Osteocyte (in vitro differentiated cells): ENCODE data around the gene CACNA1S. TPM values are rescaled to one million over a fixed set of nuclear protein-coding genes. Genes with fewer than 3 reads are reported as not detected.

Experiments
- DNase-seq: peaks from one replicate; pipeline ENCODE4 v3.0.0; 2021; ENCODE audit warnings: mixed read lengths; ENCODE audit not compliant: unreplicated experiment; ENCODE audit errors: extremely low spot score
- H3K27ac Mint-ChIP-seq: one replicate; pipeline ENCODE4 v1.8.0; 2021; ENCODE audit warnings: mild to moderate bottlenecking, mixed read lengths; ENCODE audit not compliant: unreplicated experiment
- H3K27me3 Mint-ChIP-seq: one replicate; pipeline ENCODE4 v1.8.0; 2021; ENCODE audit warnings: mixed read lengths; ENCODE audit not compliant: unreplicated experiment
- H3K36me3 Mint-ChIP-seq: one replicate; pipeline ENCODE4 v1.8.0; 2021; ENCODE audit warnings: mixed read lengths; ENCODE audit not compliant: unreplicated experiment
- H3K4me1 Mint-ChIP-seq: one replicate; pipeline ENCODE4 v1.8.0; 2021; ENCODE audit warnings: mixed read lengths; ENCODE audit not compliant: unreplicated experiment
- H3K4me3 Mint-ChIP-seq: one replicate; pipeline ENCODE4 v1.8.0; 2021; ENCODE audit warnings: mild to moderate bottlenecking, moderate library complexity, mixed read lengths; ENCODE audit not compliant: unreplicated experiment
- H3K9me3 Mint-ChIP-seq: one replicate; pipeline ENCODE4 v1.8.0; 2021; ENCODE audit warnings: mixed read lengths; ENCODE audit not compliant: unreplicated experiment
- total RNA-seq: library from RNA; stranded (reverse); gene quantifications from 2 replicates; pipeline ENCODE4 v1.2.1, GENCODE V29; 2021
- TF ChIP-seq, protein P1 (sequence below): fragments of 200-600 bp; sonication (generic); IDR thresholded peaks from 2 replicates; pipeline ENCODE4 v1.5.0; 2021; ENCODE audit warnings: antibody characterized with exemption, mild to moderate bottlenecking, moderate library complexity

CACNA1S gene
- total RNA-seq, 1 donor from 2014 or later = not detected

DNA sequence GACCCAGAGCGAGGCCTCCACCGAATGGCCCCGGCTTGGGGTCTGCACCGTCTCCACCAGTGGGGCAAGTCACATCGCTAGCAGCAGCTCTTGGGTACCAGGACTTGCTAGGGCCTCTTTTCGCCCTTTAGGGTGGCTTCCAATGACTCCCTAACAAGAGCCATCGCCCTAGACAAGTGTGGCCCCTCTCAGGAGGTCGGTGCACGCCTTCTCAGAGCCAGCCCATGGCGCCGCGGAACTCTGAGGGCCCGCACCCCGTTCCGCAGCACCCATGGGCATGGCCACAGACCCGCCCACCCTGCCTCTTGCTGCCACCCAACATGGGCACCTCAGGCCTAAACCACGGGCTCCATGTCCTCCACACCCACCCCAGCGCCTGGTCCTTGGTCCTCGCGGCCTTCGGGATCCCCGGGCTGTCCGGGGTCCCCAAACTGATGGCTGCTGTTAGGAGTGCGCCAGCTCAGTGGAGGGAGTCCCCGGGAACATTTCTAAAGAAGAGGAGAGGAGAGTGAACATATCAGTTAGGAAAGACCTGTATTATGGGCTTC, 3.2 kb upstream of the CACNA1S start:
- H3K4me3 Mint-ChIP-seq = no peak overlapping the region
- no peaks in the 10 kb centered on the region for H3K36me3 Mint-ChIP-seq
- H3K27me3 Mint-ChIP-seq = peaks cover 18% of the 10 kb centered on the region
- no peak overlapping the region for H3K27ac Mint-ChIP-seq
- H3K9me3 Mint-ChIP-seq = no peaks in the 10 kb centered on the region
- TF ChIP-seq, protein P1, sequence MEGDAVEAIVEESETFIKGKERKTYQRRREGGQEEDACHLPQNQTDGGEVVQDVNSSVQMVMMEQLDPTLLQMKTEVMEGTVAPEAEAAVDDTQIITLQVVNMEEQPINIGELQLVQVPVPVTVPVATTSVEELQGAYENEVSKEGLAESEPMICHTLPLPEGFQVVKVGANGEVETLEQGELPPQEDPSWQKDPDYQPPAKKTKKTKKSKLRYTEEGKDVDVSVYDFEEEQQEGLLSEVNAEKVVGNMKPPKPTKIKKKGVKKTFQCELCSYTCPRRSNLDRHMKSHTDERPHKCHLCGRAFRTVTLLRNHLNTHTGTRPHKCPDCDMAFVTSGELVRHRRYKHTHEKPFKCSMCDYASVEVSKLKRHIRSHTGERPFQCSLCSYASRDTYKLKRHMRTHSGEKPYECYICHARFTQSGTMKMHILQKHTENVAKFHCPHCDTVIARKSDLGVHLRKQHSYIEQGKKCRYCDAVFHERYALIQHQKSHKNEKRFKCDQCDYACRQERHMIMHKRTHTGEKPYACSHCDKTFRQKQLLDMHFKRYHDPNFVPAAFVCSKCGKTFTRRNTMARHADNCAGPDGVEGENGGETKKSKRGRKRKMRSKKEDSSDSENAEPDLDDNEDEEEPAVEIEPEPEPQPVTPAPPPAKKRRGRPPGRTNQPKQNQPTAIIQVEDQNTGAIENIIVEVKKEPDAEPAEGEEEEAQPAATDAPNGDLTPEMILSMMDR = no peak
- no peak for DNase-seq
- peaks cover 3% of the 10 kb centered on the region for H3K4me1 Mint-ChIP-seq

- Mint-ChIP-seq H3K27me3 (peaks cover 18% of the 10 kb centered on the region), H3K9me3 (no peaks in the 10 kb centered on the region), H3K4me1 (no peaks in the 10 kb centered on the region), H3K36me3 (no peaks in the 10 kb centered on the region), H3K4me3 (peak overlapping the region; percentile 77), H3K27ac (no peak overlapping the region)
- TF ChIP-seq, protein P1 = peak; percentile 85
- peak; percentile 94 for DNase-seq
Observed at GRCh38 chr1:201114245-201115131, 2.3 kb upstream of the CACNA1S start.

DNA sequence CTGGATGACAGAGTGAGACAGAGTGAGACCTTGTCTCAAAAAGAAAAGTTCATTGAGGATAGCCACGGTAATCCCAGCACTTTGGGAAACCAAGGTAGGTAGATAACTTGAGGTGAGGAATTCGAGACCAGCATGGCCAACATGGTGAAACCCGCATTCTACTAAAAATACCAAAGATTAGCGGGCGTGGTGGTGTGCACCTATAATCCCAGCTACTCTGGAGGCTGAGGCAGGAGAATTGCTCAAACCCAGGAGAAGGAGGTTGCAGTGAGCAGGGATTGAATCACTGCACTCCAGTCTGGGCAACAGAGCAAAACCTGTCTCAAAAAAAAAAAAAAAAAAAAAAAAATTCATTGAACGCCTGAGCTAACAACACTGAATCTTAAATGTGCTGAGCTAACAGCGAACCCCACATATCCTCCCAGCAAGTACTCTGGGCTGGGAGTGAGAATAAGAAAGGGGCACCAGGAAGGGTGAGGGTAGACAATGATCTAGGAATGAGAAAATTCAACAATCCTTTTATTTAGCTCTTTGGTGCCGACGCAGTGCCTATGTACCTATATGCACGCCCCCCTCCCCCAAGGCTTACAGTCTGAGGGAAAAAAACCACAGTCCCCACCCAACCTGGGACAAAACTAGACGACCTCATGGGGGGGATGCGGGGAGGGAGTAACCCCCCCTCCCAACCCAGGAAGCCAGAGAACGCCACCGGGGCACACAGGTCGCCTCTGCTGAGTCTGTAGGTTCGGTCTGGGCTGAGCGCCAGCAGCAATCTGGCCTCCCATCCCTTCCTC, 1.4 kb upstream of the CACNA1S start:
- TF ChIP-seq, protein P1 = no peak
- Mint-ChIP-seq H3K4me3 (peak overlapping the region; percentile 77), H3K36me3 (no peaks in the 10 kb centered on the region), H3K9me3 (no peaks in the 10 kb centered on the region), H3K27me3 (peaks cover 15% of the 10 kb centered on the region), H3K4me1 (no peaks in the 10 kb centered on the region), H3K27ac (no peak overlapping the region)
- DNase-seq = no peak

DNA sequence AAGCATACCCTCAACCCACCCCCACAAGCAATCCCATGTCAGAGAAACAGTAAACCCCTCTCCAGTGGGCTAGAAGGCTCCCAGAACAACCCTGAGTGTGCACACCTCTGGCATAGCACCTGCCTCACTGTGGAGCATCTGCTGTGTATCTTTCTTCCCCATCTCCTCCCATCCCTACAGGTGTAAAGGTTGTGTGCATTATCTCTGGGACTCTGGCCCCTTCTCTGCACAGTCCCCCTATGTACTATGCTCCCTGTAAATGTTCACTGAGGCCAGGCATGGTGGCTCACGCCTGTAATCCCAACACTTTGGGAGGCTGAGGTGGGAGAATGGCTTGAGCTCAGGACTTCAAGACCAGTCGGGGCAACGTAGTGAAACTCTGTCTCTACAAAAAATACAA, 700 bp upstream of the CACNA1S start:
- H3K36me3 Mint-ChIP-seq = no peaks in the 10 kb centered on the region
- no peak for DNase-seq
- H3K27ac Mint-ChIP-seq = no peak overlapping the region
- no peaks in the 10 kb centered on the region for H3K9me3 Mint-ChIP-seq
- H3K4me3 Mint-ChIP-seq = no peak overlapping the region
- no peaks in the 10 kb centered on the region for H3K4me1 Mint-ChIP-seq
- TF ChIP-seq, protein P1 = no peak
- H3K27me3 Mint-ChIP-seq = peaks cover 15% of the 10 kb centered on the region

DNA sequence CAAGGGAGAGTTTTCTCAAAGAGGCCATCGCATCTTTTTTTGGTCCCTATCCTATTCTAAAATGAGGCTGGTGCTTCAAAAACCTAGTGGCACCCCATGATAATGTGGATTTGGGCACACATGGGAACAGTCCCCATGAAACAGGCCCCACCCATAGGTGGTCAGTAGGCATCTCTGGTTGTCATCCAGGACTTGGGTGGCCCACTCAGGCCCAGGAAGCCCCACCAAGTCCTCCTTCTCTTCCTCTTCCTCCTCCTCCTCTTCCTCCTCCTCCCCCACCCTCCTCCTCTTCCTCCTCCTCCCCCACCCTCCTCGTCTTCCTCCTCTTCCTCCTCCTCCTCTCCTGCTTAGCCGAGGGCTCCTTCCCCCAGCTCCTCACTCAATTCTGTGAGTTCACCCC, 554 bp downstream of the CACNA1S start:
- no peak for DNase-seq
- TF ChIP-seq, protein P1 = no peak
- Mint-ChIP-seq H3K4me3 (no peak overlapping the region), H3K4me1 (no peaks in the 10 kb centered on the region), H3K27me3 (peaks cover 8% of the 10 kb centered on the region), H3K36me3 (no peaks in the 10 kb centered on the region), H3K9me3 (no peaks in the 10 kb centered on the region), H3K27ac (no peak overlapping the region)
